Measurements from ENCODE around the gene IGLON5. TPM values are rescaled to one million over a fixed set of nuclear protein-coding genes. Genes with fewer than 3 reads are reported as not detected.

Gene IGLON5
- total and polyA plus RNA-seq, 2 experiments from 2014 or later: 5.0 to 29.1 TPM

DNA sequence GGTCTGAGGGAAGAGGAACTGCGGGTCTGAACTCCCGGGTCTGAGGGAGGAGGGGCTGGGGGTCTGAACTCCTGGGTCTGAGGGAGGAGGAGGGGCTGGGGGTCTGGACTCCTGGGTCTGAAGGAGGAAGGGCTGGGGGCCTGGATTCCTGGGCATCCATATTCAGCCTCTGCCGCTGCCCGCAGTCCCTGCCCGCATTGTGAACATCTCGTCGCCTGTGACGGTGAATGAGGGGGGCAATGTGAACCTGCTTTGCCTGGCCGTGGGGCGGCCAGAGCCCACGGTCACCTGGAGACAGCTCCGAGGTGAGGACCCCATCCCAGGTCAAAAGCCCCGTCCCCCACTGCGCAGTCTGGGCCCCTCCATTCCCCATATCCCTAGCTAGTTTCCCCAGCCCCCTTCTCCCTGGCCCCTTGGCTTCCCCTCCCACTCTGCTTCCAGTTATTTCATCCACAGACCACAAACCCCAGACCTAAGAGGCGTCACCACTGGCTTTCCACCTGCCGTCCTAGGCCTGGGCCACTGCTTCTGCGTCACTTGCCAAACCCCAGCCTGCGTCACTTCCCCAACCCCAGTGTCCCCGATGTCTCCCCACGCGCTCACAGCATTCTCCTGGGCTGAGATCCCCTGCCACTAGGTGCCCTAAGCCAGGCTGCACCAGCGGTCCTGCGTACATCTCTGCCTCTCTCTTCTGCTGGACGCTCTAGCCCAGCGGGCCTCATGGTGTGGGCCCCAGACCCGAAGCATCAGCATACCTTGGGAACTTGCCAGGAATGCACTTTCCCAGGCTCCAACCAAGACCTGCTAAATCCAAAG lies 13.9 kb downstream of the IGLON5 start:
- Histone ChIP-seq H3K79me2 (replicated peaks; ENCODE audit: insufficient read depth) (no peaks in the 10 kb centered on the region), H3K27me3 (ENCODE audit: insufficient read depth) (peaks cover 17% of the 10 kb centered on the region), H3K36me3 (ENCODE audit: insufficient read depth) (no peaks in the 10 kb centered on the region), H3K9me2 (ENCODE audit: insufficient read depth) (no peaks in the 10 kb centered on the region), H3K4me1 (ENCODE audit: insufficient read depth) (peaks cover 10% of the 10 kb centered on the region; the same call in 1 of the 2 replicates), H3F3A (replicated peaks; ENCODE audit: low read depth) (no peaks in the 10 kb centered on the region), H3K4me2 (no peak overlapping the region), H3K4me3 (no peak overlapping the region), H2AFZ (no peak overlapping the region), H3K27ac (ENCODE audit: low read depth) (no peak overlapping the region), H4K20me1 (replicated peaks; ENCODE audit: insufficient read depth) (peaks cover 2% of the 10 kb centered on the region; the same call in 1 of the 2 replicates)
- Mint-ChIP-seq H3K27ac (no peak overlapping the region), H3K9me3 (no peaks in the 10 kb centered on the region; the same call in 2 of the 3 replicates), H3K4me1 (peaks cover 23% of the 10 kb centered on the region), H3K36me3 (ENCODE audit: low read depth) (peaks cover 14% of the 10 kb centered on the region; the same call in 2 of the 3 replicates), H3K4me3 (peak overlapping the region; percentile 10; the same call in 1 of the 3 replicates), H3K27me3 (ENCODE audit: insufficient read depth, low read depth, poor library complexity) (peaks cover 22% of the 10 kb centered on the region)
- TF ChIP-seq EZH2 (IDR thresholded peaks at IDR 0.05; ENCODE audit: low read depth, unreplicated experiment) (no peak), ZNF114 (CRISPR knock-in tag; IDR thresholded peaks at IDR 0.05) (no peak), STAT1 (IDR thresholded peaks at IDR 0.05; ENCODE audit: unreplicated experiment) (no peak), JUNB (IDR thresholded peaks at IDR 0.05; ENCODE audit: unreplicated experiment) (no peak), CREB1 (CRISPR knock-in tag; IDR thresholded peaks at IDR 0.05; ENCODE audit: low read depth) (no peak), POLR2AphosphoS5 (IDR thresholded peaks at IDR 0.05; ENCODE audit: low read depth) (no peak), EZH2phosphoT487 (IDR thresholded peaks at IDR 0.05; ENCODE audit: unreplicated experiment) (no peak), ZNF331 (CRISPR knock-in tag; IDR thresholded peaks at IDR 0.05; ENCODE audit: low read depth) (no peak)
- TF ChIP-seq, protein P1, sequence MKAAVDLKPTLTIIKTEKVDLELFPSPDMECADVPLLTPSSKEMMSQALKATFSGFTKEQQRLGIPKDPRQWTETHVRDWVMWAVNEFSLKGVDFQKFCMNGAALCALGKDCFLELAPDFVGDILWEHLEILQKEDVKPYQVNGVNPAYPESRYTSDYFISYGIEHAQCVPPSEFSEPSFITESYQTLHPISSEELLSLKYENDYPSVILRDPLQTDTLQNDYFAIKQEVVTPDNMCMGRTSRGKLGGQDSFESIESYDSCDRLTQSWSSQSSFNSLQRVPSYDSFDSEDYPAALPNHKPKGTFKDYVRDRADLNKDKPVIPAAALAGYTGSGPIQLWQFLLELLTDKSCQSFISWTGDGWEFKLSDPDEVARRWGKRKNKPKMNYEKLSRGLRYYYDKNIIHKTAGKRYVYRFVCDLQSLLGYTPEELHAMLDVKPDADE (IDR thresholded peaks at IDR 0.05): no peak
- TF ChIP-seq, protein P2, sequence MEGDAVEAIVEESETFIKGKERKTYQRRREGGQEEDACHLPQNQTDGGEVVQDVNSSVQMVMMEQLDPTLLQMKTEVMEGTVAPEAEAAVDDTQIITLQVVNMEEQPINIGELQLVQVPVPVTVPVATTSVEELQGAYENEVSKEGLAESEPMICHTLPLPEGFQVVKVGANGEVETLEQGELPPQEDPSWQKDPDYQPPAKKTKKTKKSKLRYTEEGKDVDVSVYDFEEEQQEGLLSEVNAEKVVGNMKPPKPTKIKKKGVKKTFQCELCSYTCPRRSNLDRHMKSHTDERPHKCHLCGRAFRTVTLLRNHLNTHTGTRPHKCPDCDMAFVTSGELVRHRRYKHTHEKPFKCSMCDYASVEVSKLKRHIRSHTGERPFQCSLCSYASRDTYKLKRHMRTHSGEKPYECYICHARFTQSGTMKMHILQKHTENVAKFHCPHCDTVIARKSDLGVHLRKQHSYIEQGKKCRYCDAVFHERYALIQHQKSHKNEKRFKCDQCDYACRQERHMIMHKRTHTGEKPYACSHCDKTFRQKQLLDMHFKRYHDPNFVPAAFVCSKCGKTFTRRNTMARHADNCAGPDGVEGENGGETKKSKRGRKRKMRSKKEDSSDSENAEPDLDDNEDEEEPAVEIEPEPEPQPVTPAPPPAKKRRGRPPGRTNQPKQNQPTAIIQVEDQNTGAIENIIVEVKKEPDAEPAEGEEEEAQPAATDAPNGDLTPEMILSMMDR (conservative IDR thresholded peaks at IDR 0.05; ENCODE audit: low read depth in 2 of 2): no peak
- ATAC-seq (no peak), DNase-seq (ENCODE audit: low spot score) (no peak)

Measured in GM23338 (cell line).